Putamen (tissue), 1 donor: ENCODE measurements around the gene NYAP2.

Experiments used
- DNase-seq: peaks from one replicate; pipeline ENCODE4 v3.0.0-alpha.2; 2016; ENCODE audit warnings: low spot score

Gene NYAP2

DNA sequence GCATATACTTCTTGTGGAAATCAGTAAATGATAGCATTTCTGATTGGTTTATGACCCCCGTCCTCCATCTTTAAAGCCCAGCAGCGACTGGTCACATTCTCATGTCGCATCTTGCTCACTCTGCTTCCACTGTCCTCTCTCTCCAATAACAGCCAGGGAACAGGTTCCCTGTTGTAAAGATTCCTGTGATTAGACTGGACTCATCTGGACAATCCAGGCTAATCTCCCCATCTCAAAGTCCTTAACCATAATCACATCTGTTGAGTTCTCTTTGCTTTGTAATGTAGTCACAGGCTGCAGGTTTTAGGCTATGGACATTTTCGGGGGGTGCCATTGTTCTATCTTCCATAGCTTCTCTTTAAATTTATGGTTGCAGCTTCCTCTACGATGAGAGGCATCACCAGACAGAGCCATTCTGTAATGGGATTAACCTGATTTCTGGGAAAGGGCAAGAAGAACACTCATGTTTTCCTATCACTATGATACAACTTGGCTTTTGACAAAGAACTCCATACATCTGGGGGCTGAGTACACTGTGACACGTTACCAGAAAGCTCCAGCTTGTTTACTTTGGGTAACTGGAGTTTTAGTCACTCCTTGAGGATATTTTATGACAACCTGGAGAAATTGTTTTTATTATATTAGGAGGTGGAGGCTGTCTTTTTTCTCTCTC lies 159.0 kb downstream of the NYAP2 start:
- DNase-seq = no peak

DNA sequence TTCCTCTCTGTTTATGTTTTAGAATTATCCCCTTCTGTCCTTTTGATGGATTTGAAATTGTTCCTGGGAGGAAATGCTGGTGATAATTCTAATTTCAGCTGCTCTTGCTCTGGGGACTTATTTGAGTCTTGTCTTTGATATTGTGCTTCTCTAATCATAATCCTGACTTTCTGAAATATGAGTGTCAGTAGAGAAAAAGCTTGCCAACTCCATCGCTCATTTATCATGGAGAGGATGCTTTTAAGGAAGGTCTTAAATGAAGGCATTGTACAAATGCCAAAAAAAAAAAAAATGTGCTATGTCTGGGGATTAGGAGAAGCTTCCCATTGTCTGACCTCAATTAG lies 159.5 kb downstream of the NYAP2 start:
- DNase-seq = no peak

DNA sequence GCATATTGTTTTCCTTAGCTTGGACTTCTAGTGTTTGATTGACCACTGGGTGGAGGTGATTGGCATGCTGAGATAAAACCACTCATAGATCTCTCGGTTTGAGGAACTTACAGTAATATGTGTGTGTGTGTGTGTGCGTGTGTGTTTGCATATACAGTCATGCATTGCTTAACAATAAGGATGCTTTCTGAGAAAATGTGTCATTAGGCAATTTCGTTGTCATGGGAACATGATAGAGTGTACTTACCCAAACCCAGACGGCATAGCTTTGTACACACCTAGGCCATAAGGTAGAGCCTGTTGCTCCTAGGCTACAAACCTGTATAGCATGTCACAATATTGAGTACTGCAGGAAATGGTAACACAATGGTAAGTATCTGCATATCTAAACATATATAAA lies 167.3 kb downstream of the NYAP2 start:
- no peak for DNase-seq

- DNase-seq = no peak
Measured at GRCh38 chr2:225569995-225570394, 170.5 kb downstream of the NYAP2 start.

- DNase-seq = no peak
Measured at GRCh38 chr2:225573603-225574002, 174.1 kb downstream of the NYAP2 start.

GRCh38 chr2:225574582-225575138 lies 175.2 kb downstream of the NYAP2 start:
- DNase-seq = no peak

GRCh38 chr2:225581135-225581534 lies 181.6 kb downstream of the NYAP2 start:
- DNase-seq = no peak

DNA sequence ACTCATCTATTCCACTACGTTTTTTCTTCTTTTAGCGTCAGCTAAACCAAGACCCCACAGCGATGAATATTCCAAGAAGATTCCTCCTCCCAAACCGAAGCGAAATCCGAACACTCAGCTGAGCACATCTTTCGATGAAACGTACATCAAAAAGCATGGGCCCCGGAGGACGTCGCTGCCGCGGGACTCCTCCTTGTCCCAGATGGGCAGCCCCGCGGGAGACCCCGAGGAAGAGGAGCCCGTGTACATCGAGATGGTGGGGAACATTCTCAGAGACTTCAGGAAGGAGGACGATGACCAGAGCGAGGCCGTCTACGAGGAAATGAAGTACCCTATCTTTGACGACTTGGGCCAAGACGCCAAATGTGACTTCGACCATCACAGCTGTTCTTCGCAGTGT lies 182.4 kb downstream of the NYAP2 start:
- no peak for DNase-seq

- DNase-seq = no peak
Measured at GRCh38 chr2:225582355-225583116, 183.0 kb downstream of the NYAP2 start.

DNA sequence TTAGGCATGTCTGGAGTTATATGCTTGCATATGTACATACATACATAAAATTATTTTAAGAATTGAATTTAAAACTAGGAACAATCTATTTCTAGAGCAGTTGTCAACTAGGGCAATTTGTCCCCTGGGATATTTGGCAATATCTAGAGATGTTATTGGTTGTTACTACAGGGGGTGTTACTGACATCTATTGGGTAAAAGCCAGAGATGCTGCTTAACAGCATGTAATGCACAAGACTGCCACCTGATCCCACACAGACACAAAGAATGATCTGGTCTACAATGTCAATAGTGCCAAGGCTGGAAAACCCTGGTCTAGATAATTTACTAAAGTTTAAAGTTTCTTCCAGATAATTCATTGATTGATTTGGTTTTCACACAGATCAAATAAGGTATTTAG lies 185.3 kb downstream of the NYAP2 start:
- DNase-seq = no peak

DNA sequence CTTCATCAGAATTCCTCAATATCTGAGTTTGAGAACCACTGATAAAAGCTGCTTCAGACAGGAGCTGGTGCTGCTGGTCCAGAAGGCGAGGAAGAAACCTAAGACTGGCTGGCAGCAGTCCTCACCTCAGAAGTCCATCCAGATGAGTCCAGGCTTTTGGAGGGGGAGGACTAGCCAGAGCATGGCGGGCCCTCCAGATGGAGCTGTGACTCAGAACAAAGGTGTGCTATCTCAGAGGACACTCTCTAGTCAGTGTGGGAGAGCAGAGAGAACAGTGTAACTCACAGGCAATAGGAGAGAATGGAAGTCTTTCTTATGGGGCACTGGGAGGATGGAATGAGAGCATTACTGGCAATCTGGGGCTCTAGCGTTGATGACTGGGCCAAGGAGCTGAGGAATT lies 191.4 kb downstream of the NYAP2 start:
- no peak for DNase-seq

DNA sequence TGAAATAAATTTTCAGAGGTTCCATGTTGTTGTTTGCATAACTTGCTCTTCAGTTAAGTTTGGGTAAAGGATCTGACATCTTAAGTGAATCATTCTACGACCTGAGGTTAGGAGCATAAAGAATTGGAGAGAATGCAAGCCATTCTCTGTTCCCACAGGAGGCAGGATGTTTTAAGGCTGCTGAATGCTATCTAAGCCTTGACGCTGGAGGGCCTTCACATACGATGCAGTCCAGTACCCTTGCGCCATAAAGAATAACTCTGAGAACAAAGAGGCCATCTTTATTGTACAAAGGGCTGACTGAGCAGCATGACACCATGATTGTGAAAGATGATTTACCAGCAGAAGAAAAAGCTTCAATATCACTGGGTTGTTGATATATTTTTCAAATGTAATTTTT lies 198.4 kb downstream of the NYAP2 start:
- no peak for DNase-seq

DNA sequence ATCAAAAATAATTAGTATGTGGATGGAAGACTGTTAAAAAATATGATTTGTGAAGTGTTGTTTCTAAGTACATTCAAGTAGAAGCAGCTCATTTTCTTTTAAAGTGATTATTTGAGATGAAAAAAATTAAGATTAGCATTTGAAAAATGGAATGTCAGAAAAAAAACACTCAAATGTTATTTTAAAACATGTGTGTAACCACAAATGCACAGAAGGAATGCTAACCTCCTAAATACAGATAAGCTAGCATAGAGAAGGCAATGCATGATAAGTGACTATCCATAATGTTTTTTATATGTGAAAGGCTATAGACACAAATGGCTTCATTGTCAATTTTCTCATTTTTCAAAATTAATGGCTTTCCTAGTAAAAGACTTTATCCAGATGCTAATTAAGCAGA lies 198.9 kb downstream of the NYAP2 start:
- DNase-seq = no peak

- DNase-seq = peak; percentile 27
Measured at GRCh38 chr2:225598897-225599296, 199.4 kb downstream of the NYAP2 start.

DNA sequence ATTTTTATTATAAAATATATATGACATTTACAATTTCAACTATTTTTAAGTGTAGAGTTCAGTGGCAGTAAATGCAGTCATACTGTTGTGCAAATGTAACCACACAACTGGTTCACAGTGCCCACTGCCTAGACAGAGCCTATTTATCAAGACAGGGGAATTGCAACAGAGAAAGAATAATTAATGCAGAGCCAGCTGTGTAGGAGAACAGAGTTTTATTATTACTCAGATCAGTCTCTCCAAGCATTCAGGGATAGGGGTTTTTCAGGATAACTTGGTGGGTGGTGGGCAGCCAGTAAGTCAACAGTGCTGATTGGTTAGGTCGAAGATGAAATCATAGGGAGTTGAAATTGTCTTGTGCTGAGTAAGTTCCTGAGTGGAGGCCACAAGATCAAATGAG lies 200.3 kb downstream of the NYAP2 start:
- DNase-seq = no peak

- DNase-seq = no peak
Measured at GRCh38 chr2:225600444-225600843, 200.9 kb downstream of the NYAP2 start.

DNA sequence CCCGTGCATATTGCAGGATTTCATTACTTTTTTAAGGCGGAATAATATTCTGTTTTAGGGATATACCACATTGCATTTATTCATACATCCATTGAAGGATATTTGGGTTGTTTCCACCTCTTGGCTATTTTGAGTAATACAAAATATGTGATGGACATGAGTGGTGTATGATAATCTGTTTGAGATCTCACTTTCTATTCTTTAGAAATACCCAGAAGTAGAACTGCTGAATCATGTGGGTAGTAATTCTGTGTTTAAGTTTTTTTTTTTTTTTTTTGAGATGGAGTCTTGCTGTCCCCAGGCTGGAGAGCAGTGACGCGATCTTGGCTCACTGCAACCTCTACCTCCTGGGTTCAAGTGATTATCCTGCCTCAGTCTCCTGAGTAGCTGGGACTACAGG lies 201.4 kb downstream of the NYAP2 start:
- no peak for DNase-seq

DNA sequence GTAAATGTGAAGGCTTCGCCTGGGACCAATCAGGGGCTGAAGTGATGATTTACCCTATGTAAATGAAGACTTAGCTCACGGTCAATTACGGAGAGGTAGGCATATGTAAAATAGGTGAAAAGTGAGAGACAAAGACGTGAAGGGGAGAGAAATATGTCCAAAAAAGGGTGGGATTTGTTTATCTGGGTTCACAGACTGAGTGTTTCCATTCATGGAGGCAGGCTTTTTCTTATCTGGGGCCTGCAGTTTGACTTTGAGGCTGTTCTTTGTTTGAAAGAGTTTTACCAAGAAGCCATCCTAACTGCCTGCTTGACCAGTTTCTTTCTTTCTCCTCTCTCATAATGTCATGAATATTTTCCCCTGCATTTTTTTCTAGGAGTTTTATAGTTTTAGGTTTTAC lies 202.7 kb downstream of the NYAP2 start:
- no peak for DNase-seq

DNA sequence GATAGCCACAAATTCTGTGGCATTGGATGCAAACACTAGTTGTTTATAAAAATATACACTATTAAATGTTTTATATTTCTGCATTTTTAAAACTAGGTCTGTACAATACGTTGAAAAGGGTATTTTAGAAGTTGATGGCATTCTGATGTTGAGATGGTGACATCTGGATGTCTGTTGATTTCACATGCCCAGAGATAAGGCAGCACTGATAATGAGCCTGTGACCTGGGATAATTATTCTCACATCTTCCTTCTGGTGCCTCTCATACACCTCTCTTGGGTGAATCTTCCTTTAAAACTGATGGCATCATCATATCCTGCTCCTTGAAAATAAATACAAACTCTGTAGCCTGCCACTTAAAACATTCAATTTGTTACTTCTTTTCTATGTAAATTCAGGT lies 208.6 kb downstream of the NYAP2 start:
- no peak for DNase-seq

DNA sequence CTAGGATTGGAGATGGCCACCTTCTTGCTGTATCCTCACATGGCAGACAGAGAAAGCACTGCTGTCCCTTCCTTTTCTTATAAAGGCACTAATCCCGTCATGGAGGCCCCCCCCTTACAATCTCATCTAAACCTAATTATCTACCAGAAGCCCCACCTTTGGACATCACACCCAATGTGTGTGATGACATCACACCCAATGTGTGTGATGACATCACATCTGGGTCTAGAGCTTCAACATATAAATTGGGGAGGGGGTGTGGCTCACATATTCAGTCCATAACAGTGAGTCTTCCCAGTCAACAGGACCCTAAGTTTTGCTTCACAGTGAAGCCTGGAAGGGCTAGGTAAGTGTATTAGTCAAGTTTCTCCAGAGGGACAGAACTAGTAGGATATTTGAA lies 213.1 kb downstream of the NYAP2 start:
- no peak for DNase-seq

DNA sequence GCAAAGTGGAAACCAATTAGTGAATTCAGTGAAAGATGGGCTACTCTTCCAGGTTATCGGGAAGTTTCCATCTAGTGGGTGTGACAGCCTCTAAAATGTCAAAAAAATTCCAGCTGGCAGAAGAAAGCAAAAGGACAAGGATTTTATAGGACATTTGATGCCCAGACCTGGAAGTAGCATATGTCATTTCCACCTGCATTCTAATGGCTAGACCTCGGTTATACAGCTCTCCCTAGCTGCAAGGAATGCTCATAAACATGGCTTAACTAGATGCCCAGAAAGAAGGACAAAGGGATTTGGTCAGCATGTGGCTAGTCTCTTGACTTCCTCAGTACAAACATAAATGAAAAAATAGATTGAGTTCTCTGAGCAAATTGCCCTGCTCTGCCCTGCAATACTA lies 215.4 kb downstream of the NYAP2 start:
- DNase-seq = no peak

DNA sequence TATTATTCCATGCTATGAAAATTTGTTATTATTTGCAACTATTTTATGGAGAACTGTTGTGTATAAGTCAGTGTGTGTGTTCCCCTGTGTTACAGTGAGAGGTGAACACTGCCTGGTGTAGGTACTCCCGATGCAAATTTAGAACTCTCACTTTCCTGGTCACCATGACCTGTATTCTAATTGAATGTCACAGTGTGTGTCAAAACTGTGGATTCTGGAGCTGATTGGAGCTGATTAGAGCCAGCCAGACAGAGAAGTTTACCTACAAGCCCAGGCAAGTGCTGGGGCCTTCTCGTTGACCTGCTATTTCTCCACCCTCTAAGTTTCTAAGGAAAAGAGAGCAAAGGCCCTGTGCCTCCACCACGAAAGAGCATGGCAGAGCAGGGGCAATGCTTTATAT lies 216.0 kb downstream of the NYAP2 start:
- DNase-seq = no peak

- no peak for DNase-seq
Measured at GRCh38 chr2:225616372-225616771, 216.9 kb downstream of the NYAP2 start.

- no peak for DNase-seq
Measured at GRCh38 chr2:225616848-225617247, 217.3 kb downstream of the NYAP2 start.
